ENCODE results near the gene ABCC8.

Gene ABCC8

GRCh38 chr11:17423533-17424310 is 52.9 kb downstream of the ABCC8 start:
- no peak for DNase-seq

DNA sequence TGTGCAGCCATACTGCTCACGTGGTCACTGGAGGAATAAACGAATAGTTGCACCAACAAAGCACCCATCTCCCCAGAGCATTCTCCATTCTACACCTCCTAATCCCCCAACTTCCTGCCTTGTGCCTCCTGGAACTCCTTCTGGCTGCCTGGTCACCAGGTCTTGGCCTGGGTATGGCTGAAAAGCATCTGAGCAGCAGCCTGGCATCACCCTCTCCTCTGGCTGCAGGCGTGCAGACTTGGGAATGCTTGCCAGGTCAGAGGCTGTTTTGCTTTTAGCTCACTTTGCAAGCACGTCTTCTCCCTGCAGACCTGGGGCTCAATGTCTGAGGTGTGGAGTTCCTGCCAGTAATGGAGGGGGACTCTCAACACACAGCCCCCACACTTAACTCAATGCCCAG is 54.9 kb downstream of the ABCC8 start:
- DNase-seq, result peak; percentile 24

DNA sequence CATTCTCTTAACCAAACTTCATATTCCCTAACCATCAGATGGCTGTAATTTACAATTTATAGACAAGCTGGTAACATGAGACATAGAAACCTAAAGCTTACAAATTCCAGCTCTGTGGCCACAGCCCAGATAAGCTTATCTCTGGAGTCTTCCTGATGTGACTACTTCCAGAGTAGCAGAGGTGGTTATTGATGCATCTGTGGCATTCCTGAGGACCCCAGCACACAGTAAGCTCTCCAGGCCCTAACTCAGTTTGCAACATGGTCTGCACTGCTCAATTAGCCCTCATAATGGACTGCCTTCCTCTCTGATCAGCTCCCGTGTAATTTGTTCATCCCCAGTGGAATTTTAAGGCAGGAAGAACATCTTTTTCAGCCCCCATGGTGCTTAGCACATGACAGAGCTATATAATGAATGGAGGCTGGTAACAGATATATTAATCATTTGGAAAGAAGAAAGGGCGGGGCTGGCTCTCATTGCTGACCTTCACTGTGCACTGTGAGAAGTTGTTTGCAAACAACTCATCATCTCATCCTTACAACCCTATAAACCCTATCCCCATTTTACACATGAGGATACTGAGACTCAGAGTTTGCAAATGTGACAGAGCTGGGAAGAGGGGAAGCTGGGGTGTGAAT is 58.1 kb downstream of the ABCC8 start:
- no peak for DNase-seq

- DNase-seq, result no peak
Observed at GRCh38 chr11:17416492-17416891, 60.2 kb downstream of the ABCC8 start.

GRCh38 chr11:17415523-17416104 is 61.0 kb downstream of the ABCC8 start:
- no peak for DNase-seq

GRCh38 chr11:17414992-17415391 is 61.7 kb downstream of the ABCC8 start:
- DNase-seq, result no peak

- DNase-seq, result no peak
Observed at GRCh38 chr11:17414317-17414737, 62.3 kb downstream of the ABCC8 start.

- no peak for DNase-seq
Observed at GRCh38 chr11:17413414-17414316, 63.0 kb downstream of the ABCC8 start.

DNA sequence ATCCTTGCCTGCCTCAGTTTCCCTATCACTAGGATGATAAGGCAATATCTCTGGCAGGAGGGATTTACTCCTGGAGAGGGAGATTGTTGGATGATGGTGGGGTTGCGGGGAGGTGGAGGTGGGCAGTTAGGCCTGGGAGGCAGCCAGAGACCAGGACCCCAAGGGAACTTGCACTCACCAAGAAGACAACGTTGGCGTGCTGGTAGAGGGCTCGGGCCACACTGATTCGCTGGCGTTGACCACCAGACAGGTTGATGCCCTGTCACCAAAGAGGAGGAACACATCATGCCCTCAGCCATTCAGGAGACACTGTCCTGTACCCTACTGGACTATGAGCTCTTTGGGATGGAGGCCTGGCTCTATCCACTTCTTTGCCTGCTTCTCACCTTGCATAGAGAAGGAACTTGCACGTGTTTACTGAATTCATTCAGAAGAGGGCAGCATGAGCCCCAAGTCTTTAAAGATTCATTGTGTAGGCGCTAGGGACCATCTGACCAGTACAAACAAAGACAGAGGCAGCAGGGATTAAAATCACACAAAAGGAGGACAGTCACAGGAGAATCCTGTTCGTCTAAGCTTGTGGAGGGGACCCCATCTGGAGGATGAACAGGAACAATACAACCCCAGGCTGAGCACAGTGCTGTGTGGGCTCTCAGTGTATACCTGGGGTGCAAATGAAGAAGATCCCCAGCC is 64.0 kb downstream of the ABCC8 start:
- DNase-seq, result no peak

DNA sequence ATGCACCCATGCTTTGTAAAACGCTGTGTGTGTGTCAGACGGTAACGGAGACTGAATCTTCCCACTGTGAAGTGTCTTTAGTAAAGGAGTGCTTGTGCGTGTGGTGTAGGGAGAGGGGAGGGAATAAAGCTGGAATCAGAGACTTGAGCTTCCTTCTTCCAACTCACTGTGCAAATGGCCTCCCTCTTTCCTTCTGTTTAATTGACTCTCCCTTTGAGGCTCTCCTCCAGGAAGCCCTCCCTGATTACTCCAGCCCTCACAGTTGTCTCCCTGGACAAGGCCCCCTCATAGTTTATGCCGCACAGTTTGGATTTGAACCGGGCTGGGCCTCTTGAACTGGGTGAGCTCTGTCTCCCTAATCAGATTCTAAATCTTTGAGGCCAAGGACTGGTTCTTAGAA is 65.2 kb downstream of the ABCC8 start:
- no peak for DNase-seq

- no peak for DNase-seq
Observed at GRCh38 chr11:17410606-17411379, 65.9 kb downstream of the ABCC8 start.

- DNase-seq, result no peak
Observed at GRCh38 chr11:17408641-17409040, 68.0 kb downstream of the ABCC8 start.

GRCh38 chr11:17408026-17408425 is 68.6 kb downstream of the ABCC8 start:
- no peak for DNase-seq

- no peak for DNase-seq
Observed at GRCh38 chr11:17407575-17407974, 69.1 kb downstream of the ABCC8 start.

GRCh38 chr11:17406818-17407149 is 69.9 kb downstream of the ABCC8 start:
- DNase-seq, result no peak

- DNase-seq, result no peak
Observed at GRCh38 chr11:17406082-17406817, 70.4 kb downstream of the ABCC8 start.

- DNase-seq, result peak; percentile 58
Observed at GRCh38 chr11:17405232-17406005, 71.2 kb downstream of the ABCC8 start.

- DNase-seq, result no peak
Observed at GRCh38 chr11:17403980-17404759, 72.5 kb downstream of the ABCC8 start.

DNA sequence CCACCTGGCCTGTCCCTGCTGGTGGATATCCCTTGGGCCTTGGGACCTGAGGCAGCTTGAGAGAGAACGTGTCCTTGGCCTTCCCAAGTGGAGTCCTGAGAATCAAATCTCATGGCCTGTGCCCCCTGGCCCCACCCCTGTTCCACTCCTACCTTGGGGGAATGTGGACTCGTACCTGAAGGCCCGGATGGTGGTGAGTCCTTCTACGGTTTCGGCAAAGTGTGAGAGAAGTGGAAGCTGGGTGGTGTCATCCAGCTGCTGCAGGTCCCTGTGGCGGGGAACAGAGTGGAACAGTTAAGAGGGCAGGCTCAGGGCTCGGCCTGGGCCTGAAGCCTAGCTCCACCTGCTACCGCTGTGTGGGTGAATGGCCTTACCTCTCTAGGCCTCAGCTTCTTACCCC is 74.2 kb downstream of the ABCC8 start:
- no peak for DNase-seq
